GM10266 (cell line): Measurements from ENCODE around the gene HSPD1.

Experiments used
- DNase-seq: peaks from one replicate; pipeline ENCODE4 v3.0.0; 2012; ENCODE audit errors: extremely low spot score
- CTCF ChIP-seq: IDR thresholded peaks from 2 replicates; pipeline ENCODE4 v1.5.1; 2012; ENCODE audit warnings: mild to moderate bottlenecking, low read depth; ENCODE audit not compliant: control insufficient read depth, insufficient read depth; ENCODE audit errors: missing control alignments

HSPD1 gene

GRCh38 chr2:197499594-197500502 is at the start of gene HSPD1, which contains the start of gene HSPE1:
HSPD1 (minus strand) TSS chr2:197499840; CDS start chr2:197498848, 992 bp downstream.
HSPE1 (plus strand) TSS chr2:197500379; CDS start chr2:197500437, 58 bp downstream.
- DNase-seq, result peak; percentile 95
- peak; percentile 7 for TF ChIP-seq CTCF

- no peak for DNase-seq
- TF ChIP-seq CTCF, result no peak
These were observed 48.9 kb upstream of the HSPD1 start for GRCh38 chr2:197548582-197548981.

- no peak for TF ChIP-seq CTCF
- no peak for DNase-seq
These were observed 47.7 kb upstream of the HSPD1 start for GRCh38 chr2:197547163-197547900.

- no peak for DNase-seq
- TF ChIP-seq CTCF, result no peak
These were observed 43.6 kb upstream of the HSPD1 start for GRCh38 chr2:197543206-197543605.

GRCh38 chr2:197539734-197540133 is 40.1 kb upstream of the HSPD1 start:
- no peak for DNase-seq
- no peak for TF ChIP-seq CTCF

GRCh38 chr2:197538412-197538811 is 38.8 kb upstream of the HSPD1 start:
- TF ChIP-seq CTCF, result no peak
- no peak for DNase-seq
